Ovary (tissue), 9 donors: ENCODE results near the gene XIST. TPM values are rescaled to one million over a fixed set of nuclear protein-coding genes. Genes with fewer than 3 reads are reported as not detected.
"Not testable (repeated sequence)": the region's sequence is repeated elsewhere in the genome, so short reads cannot be mapped to it uniquely, and the experiment has no call there.

Experiments
- DNase-seq, 5 donors: peaks; one replicate each; pipeline ENCODE4 v3.0.0-alpha.2; 2019 to 2020
- H3K27ac ChIP-seq, 2 donors: fragments of 200-600 bp; one replicate each; pipeline versions ENCODE4 v1.5.1 to v1.8.0; 2019 to 2022
- H3K27me3 ChIP-seq: fragments of 200-600 bp; one replicate; pipeline ENCODE4 v1.8.0; 2022
- H3K36me3 ChIP-seq: fragments of 200-600 bp; sonication (generic); one replicate; pipeline ENCODE4 v1.5.1; 2019
- H3K4me1 ChIP-seq: one replicate; pipeline ENCODE4 v1.8.1; 2013; ENCODE audit warnings: mild to moderate bottlenecking, moderate library complexity; ENCODE audit not compliant: insufficient read depth
- H3K4me3 ChIP-seq: fragments of 200-600 bp; sonication (generic); one replicate; pipeline ENCODE4 v1.5.1; 2017
- H3K9me3 ChIP-seq, 2 donors: fragments of 200-600 bp in 1 of 2; sonication (generic) in 1 of 2; one replicate each; pipeline versions ENCODE4 v1.5.1 to v1.8.1; 2013 to 2019; ENCODE audit warnings: mild to moderate bottlenecking in 1 of 2, moderate library complexity in 1 of 2
- CTCF ChIP-seq, 3 donors: fragments of 450-650 bp in 2 of 3; fragments of 200-600 bp in 1 of 3; IDR thresholded peaks; one replicate each; pipeline versions ENCODE4 v1.5.1 to v1.8.0; 2016 to 2022; ENCODE audit warnings: antibody characterized with exemption in 3 of 3, mild to moderate bottlenecking in 1 of 3
- EP300 ChIP-seq: sonication (generic); formaldehyde crosslinking; IDR thresholded peaks from one replicate; pipeline ENCODE4 v1.6.1; 2017; ENCODE audit warnings: antibody characterized with exemption
- POLR2A ChIP-seq: fragments of 450-650 bp; IDR thresholded peaks from one replicate; pipeline ENCODE4 v1.6.1; 2017; ENCODE audit warnings: antibody characterized with exemption, mild to moderate bottlenecking, moderate library complexity
- WGBS, 3 donors: extraction: QIAGEN DNeasy Blood & Tissue Kit in 1 of 3; methylation state at CpG; one replicate each; pipeline versions ENCODE4 v1.1.5 to v1.1.7; 2013 to 2017; 5-methylcytosine and 5-hydroxymethylcytosine counted together
- intact Hi-C, 4 donors: fragments of 100-400 bp; cut with DNase I; formaldehyde crosslinking; loops; one replicate each; pipeline versions ENCODE4 v1.11.0 to v1.15.1; 2022 to 2023
- polyA plus RNA-seq, 2 donors: library from polyadenylated mRNA; stranded (reverse); fragments of 200-250 nt in 1 of 2; fragments of 350-450 nt in 1 of 2; fragmentation: Illumina TruSeq in 1 of 2; extraction: RNeasy Lipid Tissue Mini Kit (QIAGEN cat#74804) in 1 of 2; gene quantifications; one replicate each; pipeline ENCODE4 v1.2.3, GENCODE V29; 2013 to 2014
- total RNA-seq, 7 donors: library from RNA; depleted of rRNA in 2 of 7; stranded (reverse); fragments of >200 nt in 2 of 7; fragmentation: NEBNext Ultra II Directional in 3 of 7; extraction: Animal tissue kit (Norgen Biotek cat#: 25700) in 3 of 7; gene quantifications; one replicate each; pipeline versions ENCODE4 v1.1.0 to v1.2.4, GENCODE V29; 2016 to 2023
- donor health status: DM: no; HTN: no; CAD: no; lungs with moderate emphysema.
- donor health status: DM: no; HTN: no; CAD: no.
- donor health status: Bipolar disorder and iron deficiency.
- donor health status: DM: yes; HTN: yes; CAD: no.
- donor health status: DM: no; HTN: no; CAD: no.
- donor health status: DM: yes; HTN: yes; CAD: no.

XIST gene
- total and polyA plus RNA-seq, 9 donors: 114 to 346 (median 248) TPM

- Histone ChIP-seq H3K9me3 (no peaks in the 10 kb centered on the region), H3K27ac (no peak overlapping the region), H3K4me1 (no peaks in the 10 kb centered on the region), H3K36me3 (no peaks in the 10 kb centered on the region), H3K4me3 (no peak overlapping the region), H3K27me3 (no peaks in the 10 kb centered on the region)
- TF ChIP-seq POLR2A (no peak), EP300 (no peak), CTCF (IDR thresholded peaks at IDR 0.05) (no peak)
- 78 to 86% (median 79%) methylated on average over 3 of the region's 3 CpGs for WGBS, 3 donors
- intact Hi-C loops: no loop called here
- no peak for DNase-seq
Observed at GRCh38 chrX:73818200-73819116, 34.1 kb downstream of the XIST start.

- 49 to 58% (median 50%) methylated on average over 6 of the region's 6 CpGs for WGBS, 3 donors
- no peak for TF ChIP-seq EP300
- TF ChIP-seq POLR2A: no peak
- TF ChIP-seq CTCF (IDR thresholded peaks at IDR 0.05): no peak
- intact Hi-C loops: no loop called here
Observed at GRCh38 chrX:73817393-73818199, 34.9 kb downstream of the XIST start.

GRCh38 chrX:73812256-73812655 lies 40.3 kb downstream of the XIST start:
- intact Hi-C loops: no loop called here
- no peak overlapping the region for H3K4me3 ChIP-seq
- TF ChIP-seq CTCF (IDR thresholded peaks at IDR 0.05) (no peak), POLR2A (no peak), EP300 (no peak)
- H3K27me3 ChIP-seq: no peaks in the 10 kb centered on the region
- H3K36me3 ChIP-seq: no peaks in the 10 kb centered on the region
- no peaks in the 10 kb centered on the region for H3K9me3 ChIP-seq
- DNase-seq: no peak
- H3K4me1 ChIP-seq: no peaks in the 10 kb centered on the region
- no peak overlapping the region for H3K27ac ChIP-seq

More at GRCh38 chrX:73817393-73818199, 34.9 kb downstream of the XIST start:
- Histone ChIP-seq H3K4me1 (no peaks in the 10 kb centered on the region), H3K9me3 (no peaks in the 10 kb centered on the region), H3K4me3 (no peak overlapping the region), H3K27me3 (no peaks in the 10 kb centered on the region), H3K27ac (no peak overlapping the region), H3K36me3 (no peaks in the 10 kb centered on the region)
- DNase-seq: no peak

GRCh38 chrX:73804109-73804508 lies 48.4 kb downstream of the XIST start:
- H3K27ac ChIP-seq, H3K9me3 ChIP-seq, H3K4me3 ChIP-seq, intact Hi-C loops, H3K27me3 ChIP-seq, H3K4me1 ChIP-seq, DNase-seq, H3K36me3 ChIP-seq: not testable (repeated sequence)
- 87 to 96% (median 95%) methylated on average over 1 of the region's 1 CpG for WGBS, 3 donors
